HG02610 (cell line): Measurements from ENCODE around the gene CCDC92B.
"Not testable (repeated sequence)": the region's sequence is repeated elsewhere in the genome, so short reads cannot be mapped to it uniquely, and the experiment has no call there.

Experiments
- ATAC-seq: cut with Tn5 transposase; IDR thresholded peaks from one replicate; pipeline ENCODE4 v1.9.1; 2021; ENCODE audit warnings: mild to moderate bottlenecking, moderate library complexity; ENCODE audit not compliant: unreplicated experiment

The CCDC92B gene

GRCh38 chr17:2691069-2691871 lies 58.2 kb downstream of the CCDC92B start:
- ATAC-seq: no peak

- ATAC-seq: no peak
These were observed 59.0 kb downstream of the CCDC92B start for GRCh38 chr17:2690165-2691068.

DNA sequence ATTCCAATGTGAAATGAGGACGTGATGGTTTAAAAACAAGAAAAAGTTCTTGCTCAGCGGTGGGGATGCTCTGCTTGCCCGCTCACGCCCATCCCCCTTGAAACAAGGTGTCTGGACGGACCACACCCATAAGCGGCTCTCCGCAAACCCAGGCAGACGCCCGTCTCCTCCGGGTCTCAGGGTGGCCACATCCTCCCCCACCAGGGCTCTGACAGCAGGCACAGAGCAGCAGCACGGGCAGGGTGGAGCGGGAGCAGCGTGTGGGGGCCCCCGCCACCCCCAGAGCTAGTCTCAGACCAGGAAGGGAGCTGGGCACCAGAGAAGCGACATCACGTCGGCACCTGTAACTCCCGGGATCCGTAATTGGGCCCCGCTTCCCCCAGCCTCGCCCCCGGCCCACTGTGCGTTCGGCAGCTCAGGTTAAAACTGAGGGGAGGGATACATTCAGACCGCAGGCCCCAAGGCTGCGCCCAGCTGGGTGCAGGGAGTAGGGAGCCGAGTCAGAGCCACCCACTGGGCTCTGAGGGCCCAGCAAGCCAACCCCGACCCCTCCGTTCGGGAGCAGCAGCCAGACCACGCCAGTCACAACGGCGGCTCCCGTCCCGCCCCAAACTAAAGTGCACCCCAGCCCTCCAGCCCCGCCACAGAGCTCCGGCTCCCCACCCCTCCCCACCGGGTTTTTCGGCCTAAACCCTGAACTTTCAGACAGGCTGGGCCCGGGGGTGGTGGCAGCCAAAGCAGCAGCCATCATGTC lies 59.9 kb downstream of the CCDC92B start:
- no peak for ATAC-seq

DNA sequence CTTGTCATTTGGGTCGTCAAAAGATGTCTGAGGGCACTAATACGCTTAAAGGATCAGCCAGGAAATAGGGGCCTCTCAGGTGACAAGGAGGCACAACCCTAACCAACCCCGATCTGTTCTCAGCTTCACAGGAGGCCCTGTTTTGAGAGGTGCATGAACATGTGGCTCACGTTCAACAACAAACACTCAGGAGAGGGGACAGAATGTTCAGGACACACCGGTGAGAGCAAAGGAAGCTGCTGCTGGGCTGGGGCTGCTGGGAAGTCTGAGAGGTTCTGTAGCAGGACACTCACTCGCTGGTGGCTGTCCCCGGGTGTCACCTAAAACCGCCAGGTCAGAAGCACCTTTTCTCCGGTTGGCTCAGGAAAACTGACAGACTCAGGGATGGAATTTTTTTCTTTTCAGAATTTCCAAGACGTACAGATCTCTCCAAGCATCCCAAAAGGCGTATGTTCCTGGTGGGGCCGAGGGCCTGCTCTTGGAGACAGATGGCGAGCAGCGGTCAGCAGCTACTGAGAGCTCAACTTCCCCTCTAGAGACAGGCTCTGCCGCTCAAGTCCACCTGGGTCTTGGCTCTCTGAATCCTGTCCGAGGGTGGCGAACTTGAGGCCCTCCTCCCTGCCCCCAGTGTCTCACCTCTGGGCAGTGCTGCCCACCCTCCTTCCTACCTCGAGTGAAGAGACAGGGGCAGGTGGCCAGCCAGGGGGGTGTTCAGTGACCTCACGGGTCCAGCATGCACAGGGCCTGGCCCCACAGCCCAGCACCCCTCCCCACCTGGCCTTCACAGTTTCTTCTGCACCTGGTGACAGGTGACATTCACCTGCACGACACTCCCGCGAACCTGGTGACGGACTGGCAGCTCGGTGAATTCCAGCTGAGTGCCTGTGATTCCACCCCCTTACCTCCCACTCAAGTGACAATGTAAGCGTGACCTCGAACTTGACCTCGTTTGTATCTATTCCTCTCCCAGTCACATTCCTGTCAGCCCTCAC lies 60.8 kb downstream of the CCDC92B start:
- no peak for ATAC-seq

DNA sequence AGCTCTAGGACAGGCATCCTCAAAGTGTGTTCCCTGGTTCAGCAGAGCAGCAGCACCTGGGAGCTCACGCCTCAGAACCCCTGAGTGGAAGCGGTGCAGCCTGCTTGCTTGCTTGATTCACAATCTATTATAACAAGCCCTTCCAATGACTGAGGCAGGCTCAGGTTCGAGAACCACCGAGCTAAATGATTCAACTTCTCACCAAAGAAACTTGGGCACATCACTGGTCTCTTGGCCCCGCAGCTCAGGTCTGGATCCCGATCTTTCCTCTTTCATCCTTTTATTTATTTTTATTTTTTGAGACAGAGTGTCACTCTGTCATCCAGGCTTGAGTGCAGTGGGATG lies 62.4 kb downstream of the CCDC92B start:
- no peak for ATAC-seq

- no peak for ATAC-seq
These were observed 63.8 kb downstream of the CCDC92B start for GRCh38 chr17:2685696-2686095.

DNA sequence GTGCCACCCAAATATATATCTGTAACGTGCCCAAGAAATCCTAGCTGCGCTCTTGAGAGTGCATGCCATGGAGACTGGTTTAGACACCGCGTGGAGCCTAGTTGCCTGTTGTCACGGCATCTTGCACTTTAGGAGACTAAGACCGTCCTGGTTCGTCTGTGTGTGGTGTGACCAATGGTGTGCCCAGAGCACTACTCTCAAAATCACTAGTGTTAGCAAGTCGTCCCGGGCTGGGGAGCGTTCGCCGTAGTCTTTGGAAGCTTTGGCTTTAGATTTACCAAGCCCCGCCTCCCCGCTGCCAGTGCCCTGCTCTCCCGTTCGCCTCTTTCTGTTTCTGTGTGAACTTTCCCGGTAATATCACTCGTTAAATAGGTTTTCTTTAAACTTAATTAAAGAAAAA lies 64.9 kb downstream of the CCDC92B start:
- ATAC-seq: no peak

DNA sequence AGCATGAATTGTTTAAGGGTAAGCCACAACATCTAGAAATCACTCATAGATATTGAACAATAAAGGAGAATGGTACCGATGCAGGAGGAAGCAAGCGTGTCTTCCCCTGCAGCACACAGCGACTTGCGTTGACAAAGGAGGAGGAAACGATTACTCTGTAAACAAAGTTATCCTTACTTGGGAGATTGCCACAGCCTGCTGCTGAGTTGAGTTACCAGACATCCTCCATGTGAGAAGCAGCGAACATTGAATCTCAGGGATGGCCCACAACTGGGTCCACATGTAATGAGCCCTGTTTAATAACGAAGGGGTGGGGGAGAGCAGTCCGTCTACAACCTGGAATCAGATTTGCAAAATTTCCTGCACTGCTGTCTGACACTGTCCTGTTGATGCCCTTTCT lies 65.5 kb downstream of the CCDC92B start:
- ATAC-seq: no peak

GRCh38 chr17:2682176-2682938 lies 67.1 kb downstream of the CCDC92B start:
- no peak for ATAC-seq

GRCh38 chr17:2681650-2682049 lies 67.8 kb downstream of the CCDC92B start:
- ATAC-seq: no peak

- ATAC-seq: no peak
These were observed 68.5 kb downstream of the CCDC92B start for GRCh38 chr17:2680961-2681360.

DNA sequence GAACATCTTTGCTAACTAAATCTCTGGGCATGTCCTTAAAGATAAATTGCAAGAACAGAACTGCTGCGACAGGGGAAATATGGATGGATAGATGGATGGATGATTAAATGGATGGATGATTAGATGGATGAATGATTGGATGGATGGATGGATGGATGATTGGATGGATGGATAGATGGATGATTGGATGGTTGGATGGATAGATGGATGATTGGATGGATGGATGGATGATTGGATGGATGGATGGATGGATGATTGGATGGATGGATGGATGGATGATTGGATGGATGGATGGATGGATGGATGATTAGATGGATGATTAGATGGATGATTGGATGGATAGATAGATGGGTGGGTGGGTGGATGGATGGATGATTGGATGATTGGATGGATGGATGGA lies 70.2 kb downstream of the CCDC92B start:
- ATAC-seq: not testable (repeated sequence)
